H9 (cell line): ENCODE data around the gene RNF157. TPM values are rescaled to one million over a fixed set of nuclear protein-coding genes. Genes with fewer than 3 reads are reported as not detected.

Experiments used
- DNase-seq: peaks from one replicate; pipeline ENCODE4 v3.0.0-alpha.2; 2017
- H2AFZ ChIP-seq: one replicate; pipeline ENCODE4 v1.6.1; 2013; ENCODE audit warnings: mild to moderate bottlenecking, low read length, control low read depth, moderate library complexity
- H2AK5ac ChIP-seq: 2 replicates; pipeline ENCODE4 v1.6.1; 2013; ENCODE audit warnings: low read length, control low read depth, mixed read lengths; ENCODE audit not compliant: insufficient read length
- H2BK120ac ChIP-seq: one replicate; pipeline ENCODE4 v1.6.1; 2013; ENCODE audit warnings: low read depth, mild to moderate bottlenecking, low read length, control low read depth, inconsistent platforms; ENCODE audit not compliant: poor library complexity, severe bottlenecking
- H2BK12ac ChIP-seq: 2 replicates; pipeline ENCODE4 v1.6.1; 2013; ENCODE audit warnings: low read length, control low read depth, mixed read lengths, low read depth; ENCODE audit not compliant: insufficient read length
- H2BK15ac ChIP-seq: 2 replicates; pipeline ENCODE4 v1.6.1; 2013; ENCODE audit warnings: low read depth, low read length, control low read depth
- H2BK20ac ChIP-seq: one replicate; pipeline ENCODE4 v1.6.1; 2013; ENCODE audit warnings: low read depth, mild to moderate bottlenecking, low read length, control low read depth, inconsistent platforms; ENCODE audit not compliant: poor library complexity, severe bottlenecking
- H2BK5ac ChIP-seq: 2 replicates; pipeline ENCODE4 v1.6.1; 2013; ENCODE audit warnings: low read length, control low read depth, mixed read lengths; ENCODE audit not compliant: insufficient read length
- H3K14ac ChIP-seq: 2 replicates; pipeline ENCODE4 v1.6.1; 2013; ENCODE audit warnings: low read length, control low read depth; ENCODE audit not compliant: insufficient read depth
- H3K18ac ChIP-seq: 2 replicates; pipeline ENCODE4 v1.6.1; 2013; ENCODE audit warnings: low read depth, mild to moderate bottlenecking, mixed read lengths, low read length, control low read depth; ENCODE audit not compliant: insufficient read length
- H3K23ac ChIP-seq: 2 replicates; pipeline ENCODE4 v1.6.1; 2013; ENCODE audit warnings: low read length, control low read depth, mixed read lengths, low read depth; ENCODE audit not compliant: insufficient read length
- H3K23me2 ChIP-seq: 2 replicates; pipeline ENCODE4 v1.6.1; 2013; ENCODE audit warnings: low read depth, mild to moderate bottlenecking, mixed read lengths, low read length, control low read depth; ENCODE audit not compliant: insufficient read length, poor library complexity, severe bottlenecking
- H3K27ac ChIP-seq: 2 replicates; pipeline ENCODE4 v1.5.1; 2013; ENCODE audit warnings: low read length, control low read depth, mixed read lengths, low read depth; ENCODE audit not compliant: insufficient read length
- H3K27me3 ChIP-seq: 2 replicates; pipeline ENCODE4 v1.6.1; 2013; ENCODE audit warnings: low read length, control low read depth, inconsistent platforms; ENCODE audit not compliant: insufficient read depth
- H3K4ac ChIP-seq: 2 replicates; pipeline ENCODE4 v1.6.1; 2013; ENCODE audit warnings: low read depth, mild to moderate bottlenecking, control low read depth, inconsistent platforms, low read length, moderate library complexity
- H3K4me1 ChIP-seq: 2 replicates; pipeline ENCODE4 v1.6.1; 2013; ENCODE audit warnings: low read length, control low read depth, inconsistent platforms; ENCODE audit not compliant: insufficient read depth
- H3K4me2 ChIP-seq: 2 replicates; pipeline ENCODE4 v1.6.1; 2013; ENCODE audit warnings: low read length, control low read depth, mixed read lengths; ENCODE audit not compliant: insufficient read length, insufficient read depth
- H3K56ac ChIP-seq: 2 replicates; pipeline ENCODE4 v1.6.1; 2013; ENCODE audit warnings: low read depth, mild to moderate bottlenecking, mixed read lengths, low read length, control low read depth; ENCODE audit not compliant: insufficient read length
- H3K79me1 ChIP-seq: 2 replicates; pipeline ENCODE4 v1.6.1; 2013; ENCODE audit warnings: low read depth, mild to moderate bottlenecking, moderate library complexity, low read length, control low read depth, inconsistent platforms; ENCODE audit not compliant: insufficient read depth, poor library complexity, severe bottlenecking
- H3K79me2 ChIP-seq: 2 replicates; pipeline ENCODE4 v1.6.1; 2013; ENCODE audit warnings: low read length, control low read depth, inconsistent platforms; ENCODE audit not compliant: insufficient read depth
- H3K9ac ChIP-seq: 2 replicates; pipeline ENCODE4 v1.6.1; 2013; ENCODE audit warnings: low read length, control low read depth, mixed read lengths; ENCODE audit not compliant: insufficient read length; ENCODE audit errors: extremely low read depth
- H3K9me3 ChIP-seq: one replicate; pipeline ENCODE4 v1.6.1; 2013; ENCODE audit warnings: low read depth, low read length, inconsistent platforms; ENCODE audit not compliant: control insufficient read depth
- H3T11ph ChIP-seq: one replicate; pipeline ENCODE4 v1.6.1; 2013; ENCODE audit warnings: mild to moderate bottlenecking, low read length, control low read depth, inconsistent platforms
- H4K20me1 ChIP-seq: one replicate; pipeline ENCODE4 v1.6.1; 2013; ENCODE audit not compliant: control insufficient read depth, insufficient read length, insufficient read depth
- H4K5ac ChIP-seq: 2 replicates; pipeline ENCODE4 v1.6.1; 2013; ENCODE audit warnings: low read depth, mild to moderate bottlenecking, mixed read lengths, low read length, control low read depth; ENCODE audit not compliant: insufficient read length
- H4K8ac ChIP-seq: replicated peaks from 2 replicates; pipeline ENCODE4 v1.6.1; 2013; ENCODE audit warnings: low read length, control low read depth, mixed read lengths, low read depth; ENCODE audit not compliant: insufficient read length
- H4K91ac ChIP-seq: 2 replicates; pipeline ENCODE4 v1.6.1; 2013; ENCODE audit warnings: low read depth, mild to moderate bottlenecking, moderate library complexity, mixed read lengths, low read length, control low read depth; ENCODE audit not compliant: insufficient read length
- H3K27ac Mint-ChIP-seq, 3 experiments: 2 replicates in 2 of 3; 3 replicates in 1 of 3; pipeline ENCODE4 v1.8.0; 2020 to 2021; ENCODE audit warnings: mixed read lengths in 3 of 3, mild to moderate bottlenecking in 1 of 3, moderate library complexity in 1 of 3
- H3K27me3 Mint-ChIP-seq: 2 replicates; pipeline ENCODE4 v1.8.0; 2021; ENCODE audit warnings: low read depth, mild to moderate bottlenecking, moderate library complexity, mixed read lengths
- H3K36me3 Mint-ChIP-seq, 3 experiments: 2 replicates in 2 of 3; 3 replicates in 1 of 3; pipeline ENCODE4 v1.8.0; 2020 to 2021; ENCODE audit warnings: low read depth in 3 of 3, mixed read lengths in 3 of 3; ENCODE audit not compliant: insufficient read depth in 1 of 3
- H3K4me1 Mint-ChIP-seq, 2 experiments: 2 replicates each; pipeline ENCODE4 v1.8.0; 2020; ENCODE audit warnings: mixed read lengths in 2 of 2
- H3K4me3 Mint-ChIP-seq, 2 experiments: 2 replicates in 1 of 2; 3 replicates in 1 of 2; pipeline ENCODE4 v1.8.0; 2020 to 2021; ENCODE audit warnings: mild to moderate bottlenecking in 2 of 2, mixed read lengths in 2 of 2, moderate library complexity in 1 of 2
- H3K9me3 Mint-ChIP-seq, 2 experiments: 2 replicates in 1 of 2; 3 replicates in 1 of 2; pipeline ENCODE4 v1.8.0; 2020; ENCODE audit warnings: mild to moderate bottlenecking in 2 of 2, mixed read lengths in 2 of 2, moderate library complexity in 1 of 2
- WGBS: extraction: QIAGEN DNeasy Blood & Tissue Kit; methylation state at CpG from one replicate; pipeline ENCODE4 v1.1.7; 2013; ENCODE audit warnings: missing lambda C conversion rate, low lambda C conversion rate, mixed read lengths; ENCODE audit not compliant: insufficient read length; ENCODE audit errors: extremely low coverage; 5-methylcytosine and 5-hydroxymethylcytosine counted together
- total RNA-seq: library from RNA; stranded (reverse); gene quantifications from 2 replicates; pipeline ENCODE4 v1.2.1, GENCODE V29; 2021
- TF ChIP-seq, protein P1 (sequence below): fragments of 200-600 bp; sonication (generic); conservative IDR thresholded peaks from 3 replicates; pipeline ENCODE4 v1.8.0; 2021; ENCODE audit warnings: antibody characterized with exemption, mild to moderate bottlenecking

Gene RNF157
- total RNA-seq, 1 experiment from 2014 or later: 9.9 TPM

DNA sequence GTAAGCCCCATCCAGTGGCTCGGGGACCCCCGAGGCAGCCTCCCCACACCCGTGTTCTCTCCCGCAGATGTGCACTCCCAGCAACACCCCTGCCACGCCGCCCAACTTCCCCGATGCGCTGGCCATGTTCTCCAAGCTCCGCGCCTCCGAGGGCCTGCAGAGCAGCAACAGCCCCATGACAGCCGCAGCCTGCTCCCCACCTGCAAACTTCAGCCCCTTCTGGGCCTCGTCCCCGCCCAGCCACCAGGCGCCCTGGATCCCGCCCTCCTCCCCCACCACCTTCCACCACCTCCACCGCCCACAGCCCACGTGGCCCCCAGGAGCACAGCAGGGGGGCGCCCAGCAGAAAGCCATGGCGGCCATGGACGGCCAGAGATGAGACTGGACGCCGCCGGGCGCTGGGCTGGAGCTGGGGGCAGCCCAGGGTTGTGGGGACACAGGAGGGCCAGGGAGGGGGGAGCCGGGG lies 29.9 kb upstream of the RNF157 start:
- no peaks in the 10 kb centered on the region for H3K9me3 Mint-ChIP-seq
- no peak overlapping the region for H2BK15ac ChIP-seq

More for the DNA sequence above, 29.9 kb upstream of the RNF157 start:
- no peaks in the 10 kb centered on the region for H3K27me3 ChIP-seq
- no peak overlapping the region for H2BK12ac ChIP-seq
- no peak overlapping the region for H3K4ac ChIP-seq
- H2AK5ac ChIP-seq: no peak overlapping the region
- no peak overlapping the region for H2AFZ ChIP-seq
- no peak overlapping the region for H3K27ac ChIP-seq
- DNase-seq: no peak
- H3K36me3 Mint-ChIP-seq: peaks cover 2 to 15% (median 10%) of the 10 kb centered on the region in 3 experiments; a peak in 6 of 7 replicates
- peaks cover 7% of the 10 kb centered on the region for H3K79me1 ChIP-seq
- no peak overlapping the region for H3K27ac Mint-ChIP-seq
- H3T11ph ChIP-seq: no peak overlapping the region
- no peaks in the 10 kb centered on the region for H3K27me3 Mint-ChIP-seq
- no peak overlapping the region for H3K4me2 ChIP-seq
- H4K91ac ChIP-seq: no peak overlapping the region
- no peak overlapping the region for H3K56ac ChIP-seq
- H3K23me2 ChIP-seq: peaks cover 4% of the 10 kb centered on the region
- H4K5ac ChIP-seq: no peak overlapping the region
- no peak overlapping the region for H3K23ac ChIP-seq
- peaks cover 5% of the 10 kb centered on the region for H3K4me1 ChIP-seq
- H3K9ac ChIP-seq: no peak overlapping the region
- H3K4me3 Mint-ChIP-seq: no peak overlapping the region
- H3K4me1 Mint-ChIP-seq: peaks cover 31 to 49% of the 10 kb centered on the region in 2 experiments
- H2BK5ac ChIP-seq: no peak overlapping the region
- H3K9me3 ChIP-seq: no peaks in the 10 kb centered on the region
- no peak overlapping the region for H2BK120ac ChIP-seq
- no CpG with 5 or more reads among the region's 26 CpGs for WGBS
- H3K14ac ChIP-seq: no peak overlapping the region
- no peaks in the 10 kb centered on the region for H4K20me1 ChIP-seq
- no peak overlapping the region for H2BK20ac ChIP-seq
- H4K8ac ChIP-seq: no peak overlapping the region
- H3K79me2 ChIP-seq: peaks cover 2% of the 10 kb centered on the region; the same call in 1 of the 2 replicates
- TF ChIP-seq, protein P1, sequence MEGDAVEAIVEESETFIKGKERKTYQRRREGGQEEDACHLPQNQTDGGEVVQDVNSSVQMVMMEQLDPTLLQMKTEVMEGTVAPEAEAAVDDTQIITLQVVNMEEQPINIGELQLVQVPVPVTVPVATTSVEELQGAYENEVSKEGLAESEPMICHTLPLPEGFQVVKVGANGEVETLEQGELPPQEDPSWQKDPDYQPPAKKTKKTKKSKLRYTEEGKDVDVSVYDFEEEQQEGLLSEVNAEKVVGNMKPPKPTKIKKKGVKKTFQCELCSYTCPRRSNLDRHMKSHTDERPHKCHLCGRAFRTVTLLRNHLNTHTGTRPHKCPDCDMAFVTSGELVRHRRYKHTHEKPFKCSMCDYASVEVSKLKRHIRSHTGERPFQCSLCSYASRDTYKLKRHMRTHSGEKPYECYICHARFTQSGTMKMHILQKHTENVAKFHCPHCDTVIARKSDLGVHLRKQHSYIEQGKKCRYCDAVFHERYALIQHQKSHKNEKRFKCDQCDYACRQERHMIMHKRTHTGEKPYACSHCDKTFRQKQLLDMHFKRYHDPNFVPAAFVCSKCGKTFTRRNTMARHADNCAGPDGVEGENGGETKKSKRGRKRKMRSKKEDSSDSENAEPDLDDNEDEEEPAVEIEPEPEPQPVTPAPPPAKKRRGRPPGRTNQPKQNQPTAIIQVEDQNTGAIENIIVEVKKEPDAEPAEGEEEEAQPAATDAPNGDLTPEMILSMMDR: no peak
- H3K18ac ChIP-seq: no peak overlapping the region
